RPMI7951 (cell line): Measurements from ENCODE around the gene LGR4. TPM values are rescaled to one million over a fixed set of nuclear protein-coding genes. Genes with fewer than 3 reads are reported as not detected.

Source experiments
- DNase-seq: peaks from one replicate; pipeline ENCODE4 v3.0.0-alpha.2; 2012; ENCODE audit warnings: low read depth
- total RNA-seq: library from RNA; depleted of rRNA; stranded (reverse); fragments of >200 nt; shearing (Covaris generic); gene quantifications from 2 replicates; pipeline ENCODE4 v1.2.3, GENCODE V29; 2014

LGR4 gene
- total RNA-seq, 1 experiment from 2014 or later: 9.0 TPM

- no peak for DNase-seq
These were observed 70.1 kb downstream of the LGR4 start for GRCh38 chr11:27402450-27402849.

- DNase-seq: no peak
These were observed 70.7 kb downstream of the LGR4 start for GRCh38 chr11:27401833-27402316.

GRCh38 chr11:27401280-27401832 lies 71.2 kb downstream of the LGR4 start:
- DNase-seq: no peak

GRCh38 chr11:27398400-27398770 lies 74.2 kb downstream of the LGR4 start:
- DNase-seq: no peak

GRCh38 chr11:27397624-27398399 lies 74.8 kb downstream of the LGR4 start:
- DNase-seq: no peak

GRCh38 chr11:27396259-27396839 lies 76.2 kb downstream of the LGR4 start:
- no peak for DNase-seq

- no peak for DNase-seq
These were observed 76.9 kb downstream of the LGR4 start for GRCh38 chr11:27395556-27396258.

- no peak for DNase-seq
These were observed 77.8 kb downstream of the LGR4 start for GRCh38 chr11:27394781-27395228.

GRCh38 chr11:27392278-27393114 lies 80.1 kb downstream of the LGR4 start:
- peak; percentile 53 for DNase-seq

GRCh38 chr11:27391331-27392015 lies 81.1 kb downstream of the LGR4 start:
- peak; percentile 31 for DNase-seq

GRCh38 chr11:27390318-27391295 lies 82.0 kb downstream of the LGR4 start:
- peak; percentile 9 for DNase-seq

- DNase-seq: no peak
These were observed 83.7 kb downstream of the LGR4 start for GRCh38 chr11:27388869-27389268.

GRCh38 chr11:27388001-27388400 lies 84.6 kb downstream of the LGR4 start:
- no peak for DNase-seq

GRCh38 chr11:27387362-27387761 lies 85.2 kb downstream of the LGR4 start:
- DNase-seq: no peak

GRCh38 chr11:27386181-27386845 lies 86.3 kb downstream of the LGR4 start:
- no peak for DNase-seq

- peak; percentile 42 for DNase-seq
These were observed 87.3 kb downstream of the LGR4 start for GRCh38 chr11:27385245-27385644.

GRCh38 chr11:27384227-27384626 lies 88.4 kb downstream of the LGR4 start:
- DNase-seq: no peak

- no peak for DNase-seq
These were observed 88.9 kb downstream of the LGR4 start for GRCh38 chr11:27383645-27384044.

- no peak for DNase-seq
These were observed 91.3 kb downstream of the LGR4 start for GRCh38 chr11:27381238-27381666.
